Omental fat pad (tissue), 4 donors: Measurements from ENCODE around the gene PDE1C. TPM values are rescaled to one million over a fixed set of nuclear protein-coding genes. Genes with fewer than 3 reads are reported as not detected.

Source experiments
- ATAC-seq: fragments of 150-250 bp; one replicate; pipeline ENCODE4 v1.9.1; 2016; ENCODE audit warnings: mild to moderate bottlenecking, moderate library complexity; ENCODE audit not compliant: low FRiP score
- DNase-seq: peaks from one replicate; pipeline ENCODE4 v3.0.0-alpha.2; 2019; ENCODE audit warnings: low spot score
- total RNA-seq, 4 donors: library from RNA; depleted of rRNA; stranded (reverse); fragments of >200 nt; gene quantifications; one replicate each; pipeline ENCODE4 v1.1.0, GENCODE V29; 2016
- TF ChIP-seq, protein P1 (sequence below), 3 donors: fragments of 450-650 bp; IDR thresholded peaks; one replicate each; pipeline ENCODE4 v1.5.1; 2016 to 2017; ENCODE audit warnings: antibody characterized with exemption in 3 of 3, mild to moderate bottlenecking in 3 of 3, moderate library complexity in 2 of 3

The PDE1C gene
- total RNA-seq, 4 donors from 2014 or later: 2.6 to 20.6 (median 4.3) TPM

DNA sequence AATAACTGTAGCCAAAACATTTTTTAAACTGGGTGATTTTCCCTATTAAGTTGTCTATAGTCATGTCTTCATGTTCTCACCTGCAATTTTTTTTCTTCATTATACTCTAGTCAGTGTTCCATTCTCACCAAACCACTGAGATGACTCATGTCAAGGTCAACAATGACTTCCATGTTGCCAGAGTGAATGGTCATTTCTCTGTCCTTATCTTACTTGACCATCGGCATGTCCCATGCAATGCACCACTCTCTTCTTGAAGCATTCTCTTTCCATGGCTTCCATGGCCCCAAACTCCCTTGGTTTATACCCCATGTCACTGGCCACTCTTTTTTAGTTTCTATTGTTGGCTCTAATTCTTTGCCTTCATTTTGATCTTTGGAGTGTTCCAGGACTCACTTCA lies 209.3 kb downstream of the PDE1C start:
- DNase-seq (no peak), ATAC-seq (no peak)
- TF ChIP-seq, protein P1, sequence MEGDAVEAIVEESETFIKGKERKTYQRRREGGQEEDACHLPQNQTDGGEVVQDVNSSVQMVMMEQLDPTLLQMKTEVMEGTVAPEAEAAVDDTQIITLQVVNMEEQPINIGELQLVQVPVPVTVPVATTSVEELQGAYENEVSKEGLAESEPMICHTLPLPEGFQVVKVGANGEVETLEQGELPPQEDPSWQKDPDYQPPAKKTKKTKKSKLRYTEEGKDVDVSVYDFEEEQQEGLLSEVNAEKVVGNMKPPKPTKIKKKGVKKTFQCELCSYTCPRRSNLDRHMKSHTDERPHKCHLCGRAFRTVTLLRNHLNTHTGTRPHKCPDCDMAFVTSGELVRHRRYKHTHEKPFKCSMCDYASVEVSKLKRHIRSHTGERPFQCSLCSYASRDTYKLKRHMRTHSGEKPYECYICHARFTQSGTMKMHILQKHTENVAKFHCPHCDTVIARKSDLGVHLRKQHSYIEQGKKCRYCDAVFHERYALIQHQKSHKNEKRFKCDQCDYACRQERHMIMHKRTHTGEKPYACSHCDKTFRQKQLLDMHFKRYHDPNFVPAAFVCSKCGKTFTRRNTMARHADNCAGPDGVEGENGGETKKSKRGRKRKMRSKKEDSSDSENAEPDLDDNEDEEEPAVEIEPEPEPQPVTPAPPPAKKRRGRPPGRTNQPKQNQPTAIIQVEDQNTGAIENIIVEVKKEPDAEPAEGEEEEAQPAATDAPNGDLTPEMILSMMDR (IDR thresholded peaks at IDR 0.05): no peak

DNA sequence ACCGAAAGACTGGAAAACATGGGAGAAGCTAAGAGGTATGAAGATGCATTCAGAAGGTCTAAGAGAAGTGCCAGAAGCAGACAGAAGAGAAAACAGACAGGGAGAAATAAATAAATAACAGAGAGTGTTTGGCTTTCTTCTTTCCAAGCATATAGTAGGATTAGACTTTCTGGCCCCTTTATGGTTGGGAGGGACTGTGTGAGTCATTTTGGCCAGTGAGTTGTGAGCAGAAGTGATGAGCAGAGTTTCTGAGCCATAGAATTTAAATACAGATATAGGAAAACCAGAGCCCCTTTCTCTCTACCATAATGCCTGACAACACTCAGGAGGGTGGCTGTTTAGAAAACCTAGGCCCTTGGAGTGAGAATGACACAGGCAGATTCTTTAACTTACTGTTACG lies 212.2 kb downstream of the PDE1C start:
- TF ChIP-seq, protein P1 (IDR thresholded peaks at IDR 0.05): no peak
- ATAC-seq: no peak

DNA sequence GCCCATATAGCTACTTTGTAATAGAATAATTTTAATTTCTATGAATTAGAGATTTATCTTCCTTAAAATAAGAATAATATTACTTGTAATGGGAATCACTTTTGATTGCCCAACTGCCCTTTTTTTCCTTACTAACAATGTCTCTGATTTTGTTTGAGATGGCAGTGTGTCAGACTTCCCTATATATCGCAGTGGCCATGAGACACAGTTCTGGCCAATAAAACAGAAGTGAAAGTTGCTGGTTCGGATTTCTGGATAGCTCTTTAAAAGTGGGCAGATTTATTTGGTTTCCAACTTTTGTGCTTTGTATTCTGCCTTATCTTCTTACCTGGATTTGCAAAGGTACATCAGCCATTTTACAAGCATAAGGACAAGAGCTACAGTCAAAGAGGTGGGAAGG lies 213.0 kb downstream of the PDE1C start:
- DNase-seq: no peak
- no peak for ATAC-seq

More for the DNA sequence above, 212.2 kb downstream of the PDE1C start:
- DNase-seq: no peak

DNA sequence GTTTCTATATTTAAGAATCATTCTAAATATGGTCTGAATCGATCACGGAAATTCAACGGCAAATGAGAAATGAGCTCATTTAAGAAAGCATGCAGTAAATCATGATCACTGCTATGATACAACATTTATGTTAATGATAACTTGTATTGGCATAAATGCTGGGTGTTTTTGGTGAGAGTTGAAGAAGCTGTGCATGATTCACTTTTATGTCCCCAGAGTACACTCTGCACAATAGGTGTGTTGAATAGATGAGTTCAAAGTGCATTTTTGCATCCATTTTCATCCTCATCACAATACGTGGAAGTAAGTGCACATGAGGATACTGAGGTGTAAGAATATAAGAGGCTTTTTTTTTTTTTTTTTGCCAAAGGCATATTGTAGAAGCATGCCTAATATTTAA lies 213.9 kb downstream of the PDE1C start:
- DNase-seq (no peak), ATAC-seq (no peak)
- TF ChIP-seq, protein P1 (IDR thresholded peaks at IDR 0.05): no peak

More for the DNA sequence above, 213.0 kb downstream of the PDE1C start:
- TF ChIP-seq, protein P1 (IDR thresholded peaks at IDR 0.05): no peak

DNA sequence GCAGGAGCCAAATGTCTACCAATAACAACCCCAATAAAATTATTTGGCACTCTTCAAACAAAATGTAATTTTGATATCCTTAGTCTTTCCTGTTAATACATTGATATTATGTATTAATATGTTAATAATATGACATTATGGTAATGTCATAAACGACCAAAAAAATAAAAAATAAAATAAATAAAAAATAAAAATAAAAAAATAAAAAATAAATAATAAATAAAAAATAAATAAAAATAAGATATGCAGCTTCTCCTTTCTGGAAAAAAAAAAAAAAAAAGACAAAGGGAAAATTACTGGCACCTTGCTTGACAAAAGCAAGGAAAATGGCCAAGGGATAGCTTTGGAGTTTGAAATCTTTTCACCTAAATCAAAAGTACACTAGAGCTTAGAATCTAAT lies 214.7 kb downstream of the PDE1C start:
- no peak for ATAC-seq
- no peak for DNase-seq
- TF ChIP-seq, protein P1 (IDR thresholded peaks at IDR 0.05): no peak

DNA sequence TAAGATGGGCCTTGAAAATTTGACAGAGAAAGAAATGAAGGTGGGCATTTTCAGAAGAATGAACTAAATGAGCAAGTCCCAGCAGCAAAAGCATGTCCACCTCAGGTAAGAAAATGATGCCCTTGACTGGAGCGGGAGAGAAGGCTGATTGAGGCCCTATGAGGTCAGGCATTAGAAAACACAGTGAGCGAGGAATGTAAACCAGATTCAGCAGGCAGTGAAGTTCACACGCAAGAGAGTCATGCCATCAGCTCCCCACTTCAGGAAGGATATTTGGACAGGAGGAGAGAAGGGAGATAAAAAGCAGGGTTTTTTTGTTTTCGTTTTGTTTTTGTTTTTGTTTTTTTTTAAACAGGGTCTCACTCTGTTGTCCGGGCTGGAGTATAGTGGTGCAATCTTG lies 216.8 kb downstream of the PDE1C start:
- TF ChIP-seq, protein P1 (IDR thresholded peaks at IDR 0.05): no peak
- DNase-seq (no peak), ATAC-seq (no peak)

DNA sequence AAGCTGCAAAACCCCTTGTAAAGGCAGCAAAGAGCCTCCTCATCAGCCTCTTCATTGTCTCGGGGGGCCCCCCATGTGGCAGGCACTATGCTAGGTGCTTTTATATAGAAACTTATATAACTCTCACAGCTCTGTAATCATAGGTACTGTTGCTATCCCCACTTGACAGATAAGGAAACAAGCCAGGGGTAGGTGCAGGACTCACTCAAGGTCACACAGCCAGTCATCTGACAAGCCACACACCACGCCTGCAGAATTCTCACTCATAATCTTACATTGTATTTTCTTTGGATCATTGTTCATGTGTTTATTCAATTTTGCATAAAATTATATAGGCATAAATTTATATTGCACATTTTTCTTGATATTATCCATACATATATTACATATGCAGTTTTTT lies 217.7 kb downstream of the PDE1C start:
- DNase-seq (no peak), ATAC-seq (no peak)
- TF ChIP-seq, protein P1 (IDR thresholded peaks at IDR 0.05): no peak
